CD4-positive, CD25-positive, alpha-beta regulatory T cell (primary cell): ENCODE measurements around the gene ZNF576. TPM values are rescaled to one million over a fixed set of nuclear protein-coding genes. Genes with fewer than 3 reads are reported as not detected.
A peak's percentile ranks its signal among the peaks of the same experiment; 100 is the strongest.
"Not testable (repeated sequence)": the region's sequence is repeated elsewhere in the genome, so short reads cannot be mapped to it uniquely, and the experiment has no call there.

Experiments used
- ATAC-seq, 2 donors: fragments of 150-1000 bp; cut with Tn5 transposase; one replicate each; pipeline ENCODE4 v1.10.0; 2021; ENCODE audit warnings: low read depth in 2 of 2, moderate number of reproducible peaks in 2 of 2, moderate library complexity in 1 of 2
- DNase-seq, 3 donors: peaks; one replicate each; pipeline versions ENCODE4 v3.0.0 to v3.0.0-alpha.2; 2012 to 2022; ENCODE audit warnings: mixed read lengths in 1 of 3
- H3K27ac ChIP-seq: one replicate; pipeline ENCODE4 v1.7.0; 2013; ENCODE audit warnings: mild to moderate bottlenecking, low read length; ENCODE audit not compliant: insufficient read depth, poor library complexity, severe bottlenecking
- H3K27me3 ChIP-seq: one replicate; pipeline ENCODE4 v1.7.0; 2013; ENCODE audit warnings: low read length; ENCODE audit not compliant: control insufficient read depth, insufficient read depth
- H3K36me3 ChIP-seq: one replicate; pipeline ENCODE4 v1.7.0; 2013; ENCODE audit warnings: mild to moderate bottlenecking, low read length, moderate library complexity; ENCODE audit not compliant: control insufficient read depth, insufficient read depth
- H3K4me1 ChIP-seq: 2 replicates; pipeline ENCODE4 v1.7.0; 2013; ENCODE audit warnings: mild to moderate bottlenecking, low read length; ENCODE audit not compliant: insufficient read depth, control insufficient read depth, poor library complexity, severe bottlenecking
- H3K4me3 ChIP-seq: one replicate; pipeline ENCODE4 v1.7.0; 2013; ENCODE audit warnings: low read depth, mild to moderate bottlenecking, low read length, moderate library complexity
- H3K9me3 ChIP-seq, 2 experiments: 1 replicate in 1 of 2; 2 replicates in 1 of 2; pipeline ENCODE4 v1.7.0; 2013; ENCODE audit warnings: low read length in 2 of 2, mild to moderate bottlenecking in 1 of 2, moderate library complexity in 1 of 2; ENCODE audit not compliant: control insufficient read depth in 2 of 2
- H3K27ac Mint-ChIP-seq, 3 donors: one replicate each; pipeline ENCODE4 v1.8.0; 2020 to 2022; ENCODE audit warnings: mild to moderate bottlenecking in 3 of 3, mixed read lengths in 3 of 3, moderate library complexity in 2 of 3
- H3K27me3 Mint-ChIP-seq: one replicate; pipeline ENCODE4 v1.8.0; 2022; ENCODE audit warnings: mild to moderate bottlenecking, mixed read lengths
- H3K36me3 Mint-ChIP-seq: one replicate; pipeline ENCODE4 v1.8.0; 2020; ENCODE audit warnings: mixed read lengths
- H3K4me1 Mint-ChIP-seq, 4 donors: one replicate each; pipeline ENCODE4 v1.8.0; 2020 to 2022; ENCODE audit warnings: mixed read lengths in 4 of 4, mild to moderate bottlenecking in 1 of 4
- H3K4me3 Mint-ChIP-seq, 4 donors: one replicate each; pipeline ENCODE4 v1.8.0; 2020 to 2022; ENCODE audit warnings: mild to moderate bottlenecking in 4 of 4, mixed read lengths in 4 of 4, moderate library complexity in 3 of 4
- H3K9me3 Mint-ChIP-seq, 7 donors: one replicate each; pipeline ENCODE4 v1.8.0; 2020 to 2022; ENCODE audit warnings: mixed read lengths in 7 of 7, mild to moderate bottlenecking in 3 of 7, moderate library complexity in 2 of 7
- polyA plus RNA-seq, 4 donors: library from polyadenylated mRNA; unstranded; fragments of 300-500 nt; fragmentation: Illumina TruSeq; gene quantifications; one replicate each; pipeline ENCODE4 v1.2.3, GENCODE V29; 2021
- total RNA-seq: library from RNA; stranded (reverse); gene quantifications from one replicate; pipeline ENCODE4 v1.2.3, GENCODE V29; 2022

ZNF576 gene
- total and polyA plus RNA-seq, 5 donors from 2014 or later, result 5.5 to 11.0 (median 8.9) TPM

DNA sequence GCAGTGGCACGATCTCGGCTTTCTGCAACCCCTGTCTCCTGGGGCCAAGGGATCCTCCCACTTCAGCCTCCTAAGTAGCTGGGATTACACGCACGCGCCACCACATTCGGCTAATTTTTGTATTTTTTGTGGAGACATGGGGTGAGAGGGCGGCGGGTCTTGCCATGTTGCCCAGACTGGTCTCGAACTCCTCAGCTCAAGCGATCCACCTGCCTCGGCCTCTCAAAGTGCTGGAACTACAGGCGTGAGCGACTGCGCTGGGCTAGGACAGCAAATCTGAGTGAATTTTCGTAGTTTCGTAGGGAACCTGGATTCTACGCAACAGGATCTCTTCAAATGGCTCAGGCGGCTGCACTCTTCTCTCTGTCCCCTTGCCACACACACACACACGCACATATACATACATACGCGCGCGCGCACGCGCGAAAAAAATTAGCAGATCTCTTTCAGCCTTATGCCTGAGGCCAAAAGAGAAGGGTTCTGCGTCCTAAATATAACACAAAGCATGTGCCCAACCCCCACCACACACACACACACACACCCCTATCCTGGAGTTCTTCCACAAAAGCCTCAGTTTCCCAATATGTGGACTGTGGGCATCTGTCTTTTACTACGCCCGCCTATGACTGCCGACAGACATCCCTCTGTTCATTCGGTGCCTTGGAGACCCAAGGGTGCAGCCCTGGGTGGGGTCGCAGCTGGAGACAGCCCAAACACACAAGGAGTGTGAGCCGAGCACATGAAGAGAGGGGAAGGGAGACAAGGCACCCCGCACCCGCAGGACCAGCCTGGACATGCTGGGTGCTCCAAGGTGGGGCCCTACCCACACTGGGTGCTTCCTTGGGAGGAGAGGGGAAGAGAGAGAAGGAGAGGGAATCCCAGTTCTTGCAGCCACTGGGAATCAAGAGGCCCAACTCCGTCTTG lies 20.2 kb upstream of the ZNF576 start:
- Mint-ChIP-seq H3K9me3 (no peaks in the 10 kb centered on the region), H3K36me3 (peaks cover 10% of the 10 kb centered on the region), H3K27ac (peak overlapping the region; percentile 48 to 99 (median 98)), H3K27me3 (peaks cover 10% of the 10 kb centered on the region), H3K4me1 (peaks cover 6 to 46% (median 22%) of the 10 kb centered on the region in 4 donors), H3K4me3 (peak overlapping the region; percentile 44 to 97 (median 76))
- Histone ChIP-seq H3K27ac (peak overlapping the region; percentile 76), H3K9me3 (no peaks in the 10 kb centered on the region), H3K4me3 (peak overlapping the region; percentile 53), H3K4me1 (peaks cover 20% of the 10 kb centered on the region), H3K27me3 (no peaks in the 10 kb centered on the region), H3K36me3 (peaks cover 4% of the 10 kb centered on the region)
- ATAC-seq (no peak), DNase-seq (no peak)

DNA sequence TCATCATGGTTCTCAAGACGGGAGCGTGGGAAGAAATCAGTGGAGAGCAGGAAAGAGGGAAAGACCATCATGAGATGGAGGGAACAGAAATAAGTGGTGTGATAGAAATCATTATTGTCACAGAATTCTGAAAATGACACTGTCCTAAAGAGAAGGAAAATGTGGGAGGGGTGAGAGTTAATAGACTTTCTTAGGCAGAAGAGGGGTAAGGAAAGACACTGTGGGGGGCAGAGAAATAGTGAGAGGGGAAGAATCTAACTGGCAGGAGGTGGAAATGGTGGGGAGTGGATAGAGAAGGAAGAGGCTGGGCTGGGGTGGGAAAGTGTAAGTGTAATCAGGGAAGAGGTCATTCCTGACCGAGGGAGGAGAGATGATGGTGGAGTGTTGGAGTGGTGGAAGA lies 17.6 kb upstream of the ZNF576 start:
- no peaks in the 10 kb centered on the region for H3K9me3 ChIP-seq
- H3K36me3 ChIP-seq, result no peaks in the 10 kb centered on the region
- Mint-ChIP-seq H3K4me3 (peak overlapping the region in 2 of 4 donors; percentile 19 to 76), H3K4me1 (peaks cover 0 to 29% (median 13%) of the 10 kb centered on the region in 4 donors), H3K36me3 (no peaks in the 10 kb centered on the region), H3K27me3 (peaks cover 10% of the 10 kb centered on the region), H3K27ac (peak overlapping the region in 1 of 3 donors; percentile 86), H3K9me3 (no peaks in the 10 kb centered on the region)
- H3K4me1 ChIP-seq, result peaks cover 18% of the 10 kb centered on the region
- no peaks in the 10 kb centered on the region for H3K27me3 ChIP-seq
- H3K4me3 ChIP-seq, result no peak overlapping the region
- no peak overlapping the region for H3K27ac ChIP-seq
- ATAC-seq (no peak), DNase-seq (no peak)

DNA sequence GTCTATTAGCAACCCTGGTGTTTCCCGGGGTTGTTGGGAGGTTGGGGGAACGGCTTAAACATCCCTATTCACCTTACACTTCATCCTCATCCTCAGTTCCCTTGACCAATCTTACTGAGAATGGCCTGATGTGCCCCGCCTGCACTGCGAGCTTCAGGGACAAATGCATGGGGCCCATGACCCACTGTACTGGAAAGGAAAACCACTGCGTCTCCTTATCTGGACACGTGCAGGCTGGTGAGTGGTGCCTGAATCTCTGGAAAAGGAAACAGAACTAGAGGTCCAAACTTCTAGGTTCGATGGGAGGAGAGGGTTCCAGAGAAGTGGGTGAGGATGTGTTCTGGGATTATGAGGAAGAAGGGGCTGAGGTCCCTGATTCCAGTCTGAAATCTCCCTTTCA lies 14.9 kb upstream of the ZNF576 start:
- peaks cover 0 to 16% (median 9%) of the 10 kb centered on the region in 4 donors for H3K4me1 Mint-ChIP-seq
- Histone ChIP-seq H3K4me1 (no peaks in the 10 kb centered on the region), H3K27ac (no peak overlapping the region), H3K27me3 (no peaks in the 10 kb centered on the region), H3K36me3 (no peaks in the 10 kb centered on the region), H3K9me3 (no peaks in the 10 kb centered on the region), H3K4me3 (no peak overlapping the region)
- DNase-seq (no peak), ATAC-seq (no peak)
- H3K4me3 Mint-ChIP-seq, result peak overlapping the region in 1 of 4 donors; percentile 70
- peaks cover 3% of the 10 kb centered on the region for H3K36me3 Mint-ChIP-seq
- peaks cover 5% of the 10 kb centered on the region for H3K27me3 Mint-ChIP-seq
- H3K9me3 Mint-ChIP-seq, result no peaks in the 10 kb centered on the region
- H3K27ac Mint-ChIP-seq, result no peak overlapping the region

DNA sequence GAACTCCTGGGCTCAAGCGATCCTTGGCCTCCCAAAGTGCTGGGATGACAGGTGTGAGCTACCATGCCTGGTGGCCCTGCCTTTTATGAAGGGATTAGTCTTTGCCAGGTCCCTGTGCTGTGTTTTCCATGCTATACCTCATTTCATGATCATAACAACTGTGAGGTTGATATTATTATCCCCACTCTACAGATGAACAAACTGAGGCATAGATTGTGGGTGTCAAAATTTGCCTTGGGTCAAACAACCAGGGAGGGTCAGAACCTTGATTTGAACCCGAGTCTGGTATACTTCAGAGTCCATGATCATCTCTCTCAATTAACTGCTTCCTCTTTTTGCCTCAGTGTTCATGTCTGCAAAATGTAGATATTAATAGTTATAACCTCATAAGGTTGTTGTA lies 13.9 kb upstream of the ZNF576 start:
- Mint-ChIP-seq H3K27me3 (no peaks in the 10 kb centered on the region), H3K4me3 (peak overlapping the region in 1 of 4 donors; percentile 18), H3K27ac (peak overlapping the region in 1 of 3 donors; percentile 60), H3K36me3 (peaks cover 3% of the 10 kb centered on the region), H3K9me3 (no peaks in the 10 kb centered on the region), H3K4me1 (peaks cover 0 to 15% (median 8%) of the 10 kb centered on the region in 4 donors)
- ATAC-seq (no peak), DNase-seq (no peak)
- H3K27me3 ChIP-seq, result no peaks in the 10 kb centered on the region
- H3K4me3 ChIP-seq, result no peak overlapping the region
- no peaks in the 10 kb centered on the region for H3K9me3 ChIP-seq
- no peaks in the 10 kb centered on the region for H3K36me3 ChIP-seq
- no peaks in the 10 kb centered on the region for H3K4me1 ChIP-seq
- no peak overlapping the region for H3K27ac ChIP-seq

DNA sequence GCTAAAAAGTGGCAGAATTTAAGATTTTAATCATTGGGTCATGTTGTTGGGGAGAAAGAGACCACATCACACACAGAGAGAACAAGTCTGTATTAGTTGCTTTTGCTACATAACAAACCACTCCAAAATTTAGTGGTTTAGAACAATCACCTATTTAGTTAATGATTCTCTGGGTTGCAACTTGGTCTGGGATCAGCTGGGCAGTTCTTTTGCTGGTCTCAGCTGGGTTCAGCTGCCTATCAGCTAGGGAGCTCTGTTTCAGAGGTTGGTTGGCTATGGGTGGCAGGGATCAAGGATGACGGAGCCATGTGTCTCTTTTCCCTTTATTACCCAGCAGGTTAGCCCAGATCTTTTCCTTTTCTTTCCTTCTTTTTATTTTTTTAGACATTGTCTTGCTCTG lies 11.9 kb upstream of the ZNF576 start:
- H3K27ac ChIP-seq, result no peak overlapping the region

DNA sequence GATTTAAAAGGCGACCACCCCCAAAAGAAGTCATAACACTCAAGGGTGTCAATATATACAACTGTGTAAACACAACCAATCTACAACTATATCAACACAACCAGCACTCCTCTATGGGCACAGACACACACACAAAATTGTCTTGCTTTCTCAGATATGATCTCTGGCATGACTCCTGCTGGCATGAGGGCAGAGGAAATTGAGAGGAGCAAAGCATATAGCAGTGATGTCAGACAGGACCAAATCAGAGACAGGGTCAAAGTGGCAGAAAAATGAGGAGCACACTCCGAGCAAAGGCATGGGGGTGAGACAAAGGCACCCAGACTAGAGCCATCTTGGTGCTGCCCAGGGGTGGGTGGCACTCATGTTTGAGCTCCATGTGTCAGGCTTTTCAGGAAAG lies 10.0 kb upstream of the ZNF576 start:
- no peak overlapping the region for H3K4me3 Mint-ChIP-seq
- H3K27me3 Mint-ChIP-seq, result no peaks in the 10 kb centered on the region
- Histone ChIP-seq H3K4me1 (no peaks in the 10 kb centered on the region), H3K9me3 (no peaks in the 10 kb centered on the region), H3K36me3 (no peaks in the 10 kb centered on the region), H3K27me3 (no peaks in the 10 kb centered on the region), H3K4me3 (no peak overlapping the region), H3K27ac (no peak overlapping the region)
- ATAC-seq, result no peak
- H3K27ac Mint-ChIP-seq, result peak overlapping the region in 2 of 3 donors; percentile 9 to 18
- DNase-seq, result no peak
- H3K9me3 Mint-ChIP-seq, result no peaks in the 10 kb centered on the region
- peaks cover 12% of the 10 kb centered on the region for H3K36me3 Mint-ChIP-seq
- H3K4me1 Mint-ChIP-seq, result peaks cover 0 to 21% (median 8%) of the 10 kb centered on the region in 4 donors

More for the DNA sequence above, 11.9 kb upstream of the ZNF576 start:
- Histone ChIP-seq H3K4me1 (no peaks in the 10 kb centered on the region), H3K36me3 (no peaks in the 10 kb centered on the region), H3K4me3 (no peak overlapping the region), H3K9me3 (no peaks in the 10 kb centered on the region), H3K27me3 (no peaks in the 10 kb centered on the region)
- peak overlapping the region in 1 of 4 donors; percentile 24 for H3K4me3 Mint-ChIP-seq
- H3K9me3 Mint-ChIP-seq, result no peaks in the 10 kb centered on the region
- no peak for DNase-seq
- H3K4me1 Mint-ChIP-seq, result peaks cover 0 to 14% (median 9%) of the 10 kb centered on the region in 4 donors
- H3K27ac Mint-ChIP-seq, result peak overlapping the region in 2 of 3 donors; percentile 56 to 62
- no peak for ATAC-seq
- H3K27me3 Mint-ChIP-seq, result no peaks in the 10 kb centered on the region
- peaks cover 3% of the 10 kb centered on the region for H3K36me3 Mint-ChIP-seq

DNA sequence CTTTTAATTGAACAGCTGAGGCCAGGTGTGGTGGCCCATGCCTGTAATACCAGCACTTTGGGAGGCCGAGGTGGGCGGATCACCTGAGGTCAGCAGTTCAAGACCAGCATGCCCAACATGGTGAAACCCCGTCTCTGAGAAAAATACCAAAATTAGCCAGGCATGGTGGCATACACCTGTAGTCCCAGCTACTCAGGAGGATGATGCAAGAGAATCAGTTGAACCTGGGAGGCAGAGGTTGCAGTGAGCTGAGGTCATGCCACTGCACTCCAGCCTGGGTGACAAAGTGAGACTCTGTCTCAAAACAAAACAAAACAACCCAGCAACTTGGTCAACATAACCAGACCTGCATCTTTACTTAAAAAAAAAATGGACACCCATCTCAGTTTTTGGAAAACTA lies 9.4 kb upstream of the ZNF576 start:
- DNase-seq, H3K4me1 ChIP-seq, ATAC-seq, H3K9me3 ChIP-seq, H3K4me3 ChIP-seq, H3K27me3 Mint-ChIP-seq, H3K36me3 ChIP-seq, H3K27ac ChIP-seq, H3K27ac Mint-ChIP-seq, H3K9me3 Mint-ChIP-seq, H3K4me3 Mint-ChIP-seq, H3K27me3 ChIP-seq: not testable (repeated sequence)
- Mint-ChIP-seq H3K36me3 (peaks cover 12% of the 10 kb centered on the region), H3K4me1 (peaks cover 0 to 21% (median 8%) of the 10 kb centered on the region in 4 donors)
